ENCODE data around the gene CDIP1.
"Not testable (repeated sequence)": the region's sequence is repeated elsewhere in the genome, so short reads cannot be mapped to it uniquely, and the experiment has no call there.

The CDIP1 gene

GRCh38 chr16:4574919-4575705, 36.5 kb upstream of the CDIP1 start:
- peak overlapping the region; percentile 52; the same call in 1 of the 2 replicates for H3K27ac ChIP-seq
- no peak for TF ChIP-seq ZFX (IDR thresholded peaks at IDR 0.05)
- TF ChIP-seq, protein P1, sequence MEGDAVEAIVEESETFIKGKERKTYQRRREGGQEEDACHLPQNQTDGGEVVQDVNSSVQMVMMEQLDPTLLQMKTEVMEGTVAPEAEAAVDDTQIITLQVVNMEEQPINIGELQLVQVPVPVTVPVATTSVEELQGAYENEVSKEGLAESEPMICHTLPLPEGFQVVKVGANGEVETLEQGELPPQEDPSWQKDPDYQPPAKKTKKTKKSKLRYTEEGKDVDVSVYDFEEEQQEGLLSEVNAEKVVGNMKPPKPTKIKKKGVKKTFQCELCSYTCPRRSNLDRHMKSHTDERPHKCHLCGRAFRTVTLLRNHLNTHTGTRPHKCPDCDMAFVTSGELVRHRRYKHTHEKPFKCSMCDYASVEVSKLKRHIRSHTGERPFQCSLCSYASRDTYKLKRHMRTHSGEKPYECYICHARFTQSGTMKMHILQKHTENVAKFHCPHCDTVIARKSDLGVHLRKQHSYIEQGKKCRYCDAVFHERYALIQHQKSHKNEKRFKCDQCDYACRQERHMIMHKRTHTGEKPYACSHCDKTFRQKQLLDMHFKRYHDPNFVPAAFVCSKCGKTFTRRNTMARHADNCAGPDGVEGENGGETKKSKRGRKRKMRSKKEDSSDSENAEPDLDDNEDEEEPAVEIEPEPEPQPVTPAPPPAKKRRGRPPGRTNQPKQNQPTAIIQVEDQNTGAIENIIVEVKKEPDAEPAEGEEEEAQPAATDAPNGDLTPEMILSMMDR (conservative IDR thresholded peaks at IDR 0.05): no peak

GRCh38 chr16:4573926-4574325, 35.4 kb upstream of the CDIP1 start:
- H3K27ac ChIP-seq: not testable (repeated sequence)

- no peak for TF ChIP-seq ZFX (IDR thresholded peaks at IDR 0.05)
- TF ChIP-seq, protein P1 (conservative IDR thresholded peaks at IDR 0.05): no peak
- no peak overlapping the region for H3K27ac ChIP-seq
Observed at GRCh38 chr16:4572715-4573114, 34.1 kb upstream of the CDIP1 start.

GRCh38 chr16:4570688-4571321, 32.2 kb upstream of the CDIP1 start:
- no peak overlapping the region for H3K27ac ChIP-seq

DNA sequence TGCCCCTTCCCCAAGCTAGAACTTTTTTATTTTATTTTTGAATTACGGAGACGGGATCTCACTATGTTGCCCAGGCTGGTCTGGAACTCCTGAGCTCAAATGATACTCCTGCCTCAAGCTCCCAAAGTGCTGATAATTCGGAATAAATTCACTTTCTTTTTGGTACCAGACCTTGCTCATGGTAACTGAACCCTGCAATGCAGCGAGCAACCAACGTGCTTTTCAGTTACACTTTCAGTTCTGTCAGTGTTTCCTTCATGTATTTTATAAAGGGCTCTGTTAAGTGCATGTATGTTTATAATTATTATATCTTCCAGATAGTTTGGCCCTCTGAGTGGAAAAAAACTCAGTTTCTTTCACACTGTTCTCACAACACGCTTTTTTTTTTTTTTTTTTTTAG, 31.5 kb upstream of the CDIP1 start:
- TF ChIP-seq, protein P1 (conservative IDR thresholded peaks at IDR 0.05): no peak
- no peak for TF ChIP-seq ZFX (IDR thresholded peaks at IDR 0.05)
- no peak overlapping the region for H3K27ac ChIP-seq

More at GRCh38 chr16:4570688-4571321, 32.2 kb upstream of the CDIP1 start:
- TF ChIP-seq ZFX (IDR thresholded peaks at IDR 0.05): no peak
- TF ChIP-seq, protein P1 (conservative IDR thresholded peaks at IDR 0.05): no peak

DNA sequence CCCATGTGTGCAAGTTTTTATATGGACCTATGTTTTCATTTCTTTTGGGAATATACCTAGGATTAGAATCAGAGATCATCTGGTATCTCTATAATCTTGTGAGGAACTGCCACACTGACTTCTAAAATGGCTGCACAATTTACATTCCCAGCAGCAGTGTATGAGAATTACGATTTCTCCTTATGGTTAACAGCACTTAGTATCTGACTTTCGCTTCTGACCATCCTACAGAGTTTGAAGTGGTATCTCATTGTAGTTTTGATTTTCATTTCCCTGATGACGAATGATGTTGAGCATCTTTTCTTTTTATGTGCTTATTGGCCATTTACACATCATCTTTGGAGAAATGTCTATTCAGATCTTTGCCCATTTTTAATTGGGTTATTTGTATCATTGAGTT, 27.6 kb upstream of the CDIP1 start:
- H3K27ac ChIP-seq: no peak overlapping the region
- TF ChIP-seq ZFX (IDR thresholded peaks at IDR 0.05): no peak
- TF ChIP-seq, protein P1 (conservative IDR thresholded peaks at IDR 0.05): no peak

- H3K27ac ChIP-seq: no peak overlapping the region
- TF ChIP-seq ZFX (IDR thresholded peaks at IDR 0.05): no peak
- TF ChIP-seq, protein P1 (conservative IDR thresholded peaks at IDR 0.05): no peak
Observed at GRCh38 chr16:4564661-4565267, 26.2 kb upstream of the CDIP1 start.
